WERI-Rb-1 (cell line): ENCODE measurements around the gene BCR.

Experiments used
- DNase-seq: peaks from one replicate; pipeline ENCODE4 v3.0.0-alpha.2; 2020
- H3K27ac ChIP-seq: fragments of 250-450 bp; sonication (Bioruptor Pico); 2 replicates; pipeline ENCODE4 v1.5.1; 2020; ENCODE audit warnings: mild to moderate bottlenecking, moderate library complexity
- H3K27me3 ChIP-seq: fragments of 250-450 bp; sonication (Bioruptor Pico); 2 replicates; pipeline ENCODE4 v1.5.1; 2021; ENCODE audit warnings: mild to moderate bottlenecking, low read depth, moderate library complexity; ENCODE audit not compliant: insufficient read depth, severe bottlenecking
- H3K36me3 ChIP-seq: fragments of 250-450 bp; sonication (Bioruptor Pico); 2 replicates; pipeline ENCODE4 v1.5.1; 2020; ENCODE audit warnings: mild to moderate bottlenecking, moderate library complexity
- H3K4me3 ChIP-seq: 2 replicates; pipeline ENCODE4 v1.5.1; 2011; ENCODE audit warnings: low read depth, mild to moderate bottlenecking, control low read depth, low read length
- H3K9me3 ChIP-seq: fragments of 250-450 bp; sonication (Bioruptor Pico); 2 replicates; pipeline ENCODE4 v1.5.1; 2021; ENCODE audit warnings: mild to moderate bottlenecking, moderate library complexity; ENCODE audit not compliant: severe bottlenecking
- TF ChIP-seq, protein P1 (sequence below): IDR thresholded peaks from 2 replicates; pipeline ENCODE4 v1.5.1; 2011; ENCODE audit warnings: low read depth, mild to moderate bottlenecking, control low read depth, inconsistent platforms, low read length

The BCR gene

DNA sequence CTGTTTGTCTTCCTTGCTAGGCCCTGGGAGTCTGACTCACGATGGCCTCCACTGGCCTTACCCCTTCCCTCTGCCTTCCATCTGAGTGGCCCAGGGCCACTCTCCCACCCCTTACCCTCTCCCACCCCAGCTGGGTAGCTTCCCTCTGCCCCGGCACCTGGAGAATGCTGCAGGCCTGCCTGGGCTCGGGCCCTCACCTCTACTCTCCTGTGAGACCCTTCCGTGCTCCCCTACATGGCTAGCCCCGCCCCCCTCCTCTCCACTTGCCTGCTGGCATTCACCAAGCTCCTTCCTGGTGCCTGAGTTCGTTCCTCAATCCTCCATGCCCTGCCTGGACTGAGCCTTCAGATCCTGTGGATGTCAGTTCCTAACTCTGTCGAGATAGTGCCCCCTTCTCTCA is 26.3 kb upstream of the BCR start:
- DNase-seq: no peak
- Histone ChIP-seq H3K9me3 (no peaks in the 10 kb centered on the region), H3K27me3 (no peaks in the 10 kb centered on the region), H3K36me3 (no peaks in the 10 kb centered on the region), H3K4me3 (no peak overlapping the region), H3K27ac (no peak overlapping the region)
- TF ChIP-seq, protein P1, sequence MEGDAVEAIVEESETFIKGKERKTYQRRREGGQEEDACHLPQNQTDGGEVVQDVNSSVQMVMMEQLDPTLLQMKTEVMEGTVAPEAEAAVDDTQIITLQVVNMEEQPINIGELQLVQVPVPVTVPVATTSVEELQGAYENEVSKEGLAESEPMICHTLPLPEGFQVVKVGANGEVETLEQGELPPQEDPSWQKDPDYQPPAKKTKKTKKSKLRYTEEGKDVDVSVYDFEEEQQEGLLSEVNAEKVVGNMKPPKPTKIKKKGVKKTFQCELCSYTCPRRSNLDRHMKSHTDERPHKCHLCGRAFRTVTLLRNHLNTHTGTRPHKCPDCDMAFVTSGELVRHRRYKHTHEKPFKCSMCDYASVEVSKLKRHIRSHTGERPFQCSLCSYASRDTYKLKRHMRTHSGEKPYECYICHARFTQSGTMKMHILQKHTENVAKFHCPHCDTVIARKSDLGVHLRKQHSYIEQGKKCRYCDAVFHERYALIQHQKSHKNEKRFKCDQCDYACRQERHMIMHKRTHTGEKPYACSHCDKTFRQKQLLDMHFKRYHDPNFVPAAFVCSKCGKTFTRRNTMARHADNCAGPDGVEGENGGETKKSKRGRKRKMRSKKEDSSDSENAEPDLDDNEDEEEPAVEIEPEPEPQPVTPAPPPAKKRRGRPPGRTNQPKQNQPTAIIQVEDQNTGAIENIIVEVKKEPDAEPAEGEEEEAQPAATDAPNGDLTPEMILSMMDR: no peak

DNA sequence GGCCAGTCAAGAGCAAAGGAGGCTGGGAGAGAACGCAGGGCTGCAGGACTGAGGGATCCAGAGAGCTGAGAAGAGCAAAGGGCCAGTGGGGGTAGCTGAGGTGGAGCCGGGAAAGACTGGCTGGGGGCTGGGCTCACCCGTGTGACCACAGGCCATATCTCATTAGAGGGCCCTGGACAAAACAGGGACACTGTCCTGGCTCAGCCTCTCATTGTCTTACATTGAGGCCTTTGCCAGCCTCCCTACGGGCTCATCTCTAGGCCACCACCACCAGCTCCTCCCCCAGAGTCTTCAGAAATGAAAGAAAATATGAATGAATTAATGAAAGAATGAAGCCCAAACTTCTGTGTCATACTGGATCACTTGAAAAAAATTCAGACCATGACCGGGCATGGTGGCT is 25.8 kb upstream of the BCR start:
- TF ChIP-seq, protein P1: no peak
- Histone ChIP-seq H3K36me3 (no peaks in the 10 kb centered on the region), H3K27me3 (no peaks in the 10 kb centered on the region), H3K4me3 (no peak overlapping the region), H3K9me3 (no peaks in the 10 kb centered on the region), H3K27ac (no peak overlapping the region)
- no peak for DNase-seq

DNA sequence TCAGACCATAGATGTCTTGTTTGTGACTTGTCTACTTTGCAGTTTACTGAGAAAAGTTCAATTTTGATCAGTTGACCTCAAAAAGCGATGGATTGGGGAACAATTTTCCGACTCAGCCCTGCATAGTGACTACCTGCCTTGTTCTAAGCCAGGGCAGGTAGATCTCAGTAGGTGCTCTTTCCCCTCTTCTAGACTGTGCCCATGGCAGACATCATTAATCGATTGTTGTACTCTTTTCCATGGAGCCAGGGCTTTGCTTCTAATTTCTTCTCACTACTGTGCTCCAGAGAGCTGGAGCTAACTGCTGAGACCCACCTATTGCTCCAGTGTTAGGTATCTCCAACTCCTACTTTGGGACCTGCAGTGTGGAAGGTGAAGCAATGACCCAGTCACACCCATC is 25.2 kb upstream of the BCR start:
- Histone ChIP-seq H3K9me3 (no peaks in the 10 kb centered on the region), H3K27me3 (no peaks in the 10 kb centered on the region)
- TF ChIP-seq, protein P1: no peak

DNA sequence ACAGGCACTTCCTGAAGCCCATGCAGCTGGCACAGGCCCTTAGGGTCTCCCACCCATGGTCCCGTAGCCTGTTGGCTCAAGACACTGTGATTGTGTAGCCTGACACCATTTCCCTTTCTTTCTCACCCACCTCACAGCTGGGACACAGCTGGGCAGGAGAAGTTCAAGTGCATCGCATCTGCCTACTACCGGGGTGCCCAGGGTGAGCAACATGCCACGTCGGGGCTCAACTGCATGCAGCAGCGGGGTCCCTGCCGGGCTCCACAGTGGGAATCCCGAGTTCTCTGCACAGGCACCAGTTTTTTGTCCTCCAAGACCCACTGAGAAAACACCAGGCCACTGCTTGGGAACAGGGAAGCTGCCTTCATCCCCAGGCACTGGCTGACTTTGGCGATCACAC is 24.5 kb upstream of the BCR start:
- no peaks in the 10 kb centered on the region for H3K36me3 ChIP-seq
- no peak overlapping the region for H3K4me3 ChIP-seq
- no peak for DNase-seq
- TF ChIP-seq, protein P1: no peak
- H3K27me3 ChIP-seq: no peaks in the 10 kb centered on the region
- no peaks in the 10 kb centered on the region for H3K9me3 ChIP-seq
- H3K27ac ChIP-seq: no peak overlapping the region

More for the DNA sequence above, 25.2 kb upstream of the BCR start:
- Histone ChIP-seq H3K27ac (no peak overlapping the region), H3K4me3 (no peak overlapping the region), H3K36me3 (no peaks in the 10 kb centered on the region)
- DNase-seq: no peak

DNA sequence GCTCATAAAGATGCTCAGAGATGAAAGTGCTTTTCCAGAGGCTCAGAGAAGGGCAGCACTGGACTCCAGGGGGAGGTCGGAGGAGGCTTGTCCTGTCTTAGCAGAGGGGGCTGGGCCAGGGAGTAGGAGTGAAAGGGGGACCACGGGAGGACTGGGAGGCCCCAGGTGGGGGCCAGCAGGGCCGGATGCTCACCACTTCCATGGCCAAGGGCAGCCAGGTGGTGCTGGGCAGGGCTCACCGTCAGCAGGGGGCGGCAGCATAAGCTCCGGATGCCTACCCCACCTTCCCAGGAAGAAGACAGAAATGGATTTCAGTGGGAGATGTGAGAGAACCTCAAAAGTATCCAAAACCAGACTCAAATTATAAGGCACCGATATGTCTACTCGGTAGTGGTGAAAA is 24.0 kb upstream of the BCR start:
- Histone ChIP-seq H3K36me3 (no peaks in the 10 kb centered on the region), H3K4me3 (no peak overlapping the region), H3K9me3 (no peaks in the 10 kb centered on the region), H3K27me3 (no peaks in the 10 kb centered on the region), H3K27ac (no peak overlapping the region)
- TF ChIP-seq, protein P1: peak; percentile 52
- peak; percentile 29 for DNase-seq

DNA sequence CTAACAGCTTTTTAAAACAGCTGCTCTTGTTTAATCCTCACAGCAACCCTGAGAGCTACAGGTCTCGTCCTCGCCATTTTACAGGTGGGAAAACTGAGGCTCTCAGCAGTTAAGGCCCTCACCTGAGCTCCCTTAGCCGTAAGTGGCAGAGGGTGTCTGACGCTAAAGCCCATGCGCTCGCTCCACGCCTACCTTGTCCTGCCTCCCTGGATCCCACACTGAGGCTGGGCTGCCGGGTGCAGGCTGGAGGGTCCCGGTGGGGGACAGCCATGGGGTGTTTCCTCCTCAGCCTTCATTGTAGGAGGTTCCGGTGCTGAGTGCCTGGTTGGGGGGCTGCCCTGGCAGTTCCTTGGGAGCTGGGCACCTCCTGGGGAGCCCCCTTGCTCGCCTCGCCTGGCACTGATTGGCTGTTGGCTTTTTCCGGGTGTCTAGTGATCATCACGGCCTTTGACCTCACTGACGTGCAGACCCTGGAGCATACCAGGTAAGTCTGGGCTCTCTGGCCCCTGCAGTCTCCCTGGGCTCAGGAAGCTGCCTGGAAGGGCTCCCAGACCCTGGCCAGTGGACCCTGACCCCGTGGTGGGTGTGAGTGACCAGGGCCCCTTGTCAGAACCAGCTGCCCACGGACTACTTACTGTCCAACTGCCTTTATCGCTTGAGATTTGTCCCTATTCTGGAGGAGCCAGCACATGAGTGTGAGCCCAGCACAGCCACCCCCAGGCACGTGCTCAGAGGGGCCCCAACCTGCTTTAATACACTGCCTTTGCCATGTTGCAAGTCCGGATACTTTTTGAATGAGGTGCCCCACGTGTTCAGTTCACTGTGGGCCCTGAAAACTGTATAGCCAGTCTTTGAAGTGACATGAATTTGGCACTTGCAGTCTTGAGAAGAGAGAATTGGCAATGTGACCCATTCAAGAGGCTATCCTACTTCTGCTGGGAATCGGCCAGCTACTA is 22.5 kb upstream of the BCR start:
- Histone ChIP-seq H3K9me3 (no peaks in the 10 kb centered on the region), H3K27ac (no peak overlapping the region), H3K36me3 (no peaks in the 10 kb centered on the region), H3K27me3 (no peaks in the 10 kb centered on the region), H3K4me3 (no peak overlapping the region)
- TF ChIP-seq, protein P1: no peak
- no peak for DNase-seq
